MV-4-11 (cell line): Measurements from ENCODE around the gene METTL18.
"Not testable (repeated sequence)": the region's sequence is repeated elsewhere in the genome, so short reads cannot be mapped to it uniquely, and the experiment has no call there.

Source experiments
- DNase-seq: peaks from one replicate; lab custom pipeline; 2025; lab: John Stamatoyannopoulos, UW

METTL18 gene

DNA sequence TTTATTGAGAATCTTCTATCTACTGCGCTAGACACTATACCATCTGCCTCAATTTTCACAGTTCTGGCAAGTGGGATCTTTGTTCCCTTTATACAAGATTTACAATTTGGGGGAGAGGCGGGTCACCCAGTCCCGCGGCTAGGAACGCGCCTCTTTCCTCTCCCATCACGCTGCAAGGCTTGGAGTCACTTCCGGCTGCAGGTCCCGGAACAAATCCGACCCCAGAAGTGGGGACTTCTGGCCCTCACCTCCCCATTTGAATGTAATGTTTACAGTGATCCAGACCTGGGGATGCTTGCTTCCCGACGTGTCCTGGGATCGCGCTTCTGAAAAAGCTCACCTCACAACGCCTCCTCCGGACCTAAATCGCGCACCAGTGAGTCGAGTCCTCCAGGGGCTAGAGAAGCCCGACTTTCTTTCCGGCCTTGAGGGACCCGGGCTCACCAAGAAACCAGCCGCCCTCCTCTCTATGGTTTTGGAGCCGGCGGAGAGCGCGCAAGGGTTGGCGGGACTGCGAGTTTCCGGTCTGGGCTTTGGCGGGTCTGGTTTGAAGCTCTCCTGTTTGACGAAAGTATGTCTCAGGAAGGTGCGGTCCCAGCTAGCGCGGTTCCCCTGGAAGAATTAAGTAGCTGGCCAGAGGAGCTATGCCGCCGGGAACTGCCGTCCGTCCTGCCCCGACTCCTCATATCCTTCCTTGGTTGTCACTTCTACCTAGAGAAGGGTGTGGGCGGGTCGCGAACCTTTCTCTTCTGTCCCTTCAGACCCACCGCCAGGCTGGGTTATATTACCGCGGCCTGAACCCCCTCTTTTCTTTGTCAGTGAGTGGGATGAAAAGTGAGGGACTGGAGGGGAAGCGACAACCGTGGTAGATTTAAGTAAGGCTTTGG lies at the start of gene METTL18:
METTL18 (minus strand) TSS at position 378 of the 887 bp plus-strand sequence. CDS start 1,212 bp downstream, outside the sequence.
- peak; percentile 91 for DNase-seq

DNA sequence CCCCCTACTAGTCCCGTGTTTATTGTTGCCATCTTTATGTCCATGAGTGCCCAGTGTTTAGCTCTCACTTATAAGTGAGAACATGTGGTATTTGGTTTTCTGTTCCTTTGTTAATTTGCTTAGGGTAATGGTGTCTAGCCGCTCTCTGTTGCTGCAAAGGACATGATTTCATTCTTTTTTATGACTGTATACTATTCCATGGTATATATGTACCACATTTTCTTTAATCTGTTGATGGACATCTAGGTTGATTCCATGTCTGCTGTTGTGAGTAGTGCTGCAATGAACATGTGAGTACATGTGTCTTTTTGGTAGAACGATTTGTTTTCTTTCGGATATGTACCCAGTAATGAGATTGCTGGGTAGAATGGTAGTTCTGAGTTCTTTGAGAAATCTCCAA lies 44.2 kb upstream of the METTL18 start:
- DNase-seq: no peak

DNA sequence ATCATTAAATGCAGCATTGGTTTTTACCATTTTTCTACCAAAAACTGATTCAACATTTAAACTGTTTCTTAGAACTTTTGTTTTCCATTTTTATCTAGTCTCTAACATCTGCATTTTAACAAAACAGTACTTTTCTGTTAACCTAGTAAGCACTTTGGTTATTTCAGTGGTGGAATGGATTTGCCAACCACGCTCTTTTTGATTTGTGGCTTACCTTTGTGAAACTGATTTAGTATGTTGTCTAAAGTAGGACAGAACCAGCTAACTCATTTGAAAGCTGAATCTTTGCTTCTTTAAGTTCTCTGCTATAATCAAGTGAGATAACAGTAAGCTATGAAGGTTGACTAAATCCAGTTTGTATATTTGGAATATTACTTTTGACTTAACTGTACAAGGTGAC lies 41.5 kb upstream of the METTL18 start:
- DNase-seq: no peak

GRCh38 chr1:169835647-169836046 lies 40.9 kb upstream of the METTL18 start:
- no peak for DNase-seq

GRCh38 chr1:169834869-169835268 lies 40.2 kb upstream of the METTL18 start:
- DNase-seq: no peak

- no peak for DNase-seq
These were observed 38.6 kb upstream of the METTL18 start for GRCh38 chr1:169833179-169833901.

GRCh38 chr1:169829671-169830070 lies 35.0 kb upstream of the METTL18 start:
- DNase-seq: no peak

GRCh38 chr1:169824153-169824552 lies 29.4 kb upstream of the METTL18 start:
- no peak for DNase-seq

DNA sequence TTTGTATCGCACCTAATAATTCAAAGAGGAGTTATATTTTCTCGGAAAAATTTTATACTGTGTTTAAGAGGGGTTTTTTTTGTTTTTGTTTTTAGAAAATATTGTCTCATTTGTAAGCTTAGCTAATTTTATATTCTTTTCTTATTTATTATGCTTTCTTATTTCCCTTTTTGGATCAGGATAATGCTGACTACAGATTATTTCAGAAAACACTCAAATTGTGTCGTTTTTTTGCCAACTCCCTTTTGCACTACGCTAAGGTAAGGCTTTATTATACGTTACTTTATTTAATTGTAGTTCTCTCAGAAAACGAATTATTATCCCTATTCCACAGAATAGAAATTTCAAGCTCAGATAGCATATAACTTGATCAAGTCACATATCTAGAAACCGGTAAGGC lies 26.8 kb upstream of the METTL18 start:
- no peak for DNase-seq

DNA sequence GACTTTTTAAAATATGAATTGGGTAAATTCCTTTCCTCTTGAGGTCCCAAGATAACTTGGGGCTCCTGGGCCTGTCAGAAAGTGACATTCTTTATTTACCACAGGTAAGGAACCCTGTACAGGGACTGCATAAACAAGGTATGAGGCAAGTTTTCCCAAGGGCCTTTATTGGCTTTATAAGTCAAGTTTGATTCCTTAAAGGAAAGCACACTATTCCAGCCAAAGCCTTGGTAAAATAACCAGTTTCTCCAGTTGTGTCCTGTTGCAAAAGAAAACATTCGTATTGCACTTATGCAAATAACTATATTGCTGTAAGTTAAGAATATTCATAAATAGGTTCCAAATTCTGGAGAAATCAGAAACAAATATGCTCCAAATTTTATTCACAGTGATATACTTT lies 21.9 kb upstream of the METTL18 start:
- DNase-seq: no peak

DNA sequence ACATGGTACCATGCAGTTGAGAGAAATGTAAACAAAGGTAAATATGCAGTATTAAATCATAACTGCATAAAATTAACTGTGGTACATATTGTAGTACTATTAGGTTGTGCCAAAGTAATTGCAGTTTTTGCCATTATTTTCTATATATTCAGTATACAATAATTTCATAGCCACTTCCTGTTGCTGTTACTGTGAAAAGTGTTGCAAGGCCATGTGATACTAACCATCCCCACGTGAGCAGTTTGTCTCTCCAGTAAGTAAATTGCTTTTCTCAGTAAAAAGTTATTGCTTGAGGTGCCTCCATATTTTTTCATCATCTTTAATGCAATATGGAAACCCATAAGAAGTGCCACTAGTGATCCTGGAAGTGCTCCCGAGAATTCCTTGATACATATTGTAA lies 19.6 kb upstream of the METTL18 start:
- DNase-seq: no peak

DNA sequence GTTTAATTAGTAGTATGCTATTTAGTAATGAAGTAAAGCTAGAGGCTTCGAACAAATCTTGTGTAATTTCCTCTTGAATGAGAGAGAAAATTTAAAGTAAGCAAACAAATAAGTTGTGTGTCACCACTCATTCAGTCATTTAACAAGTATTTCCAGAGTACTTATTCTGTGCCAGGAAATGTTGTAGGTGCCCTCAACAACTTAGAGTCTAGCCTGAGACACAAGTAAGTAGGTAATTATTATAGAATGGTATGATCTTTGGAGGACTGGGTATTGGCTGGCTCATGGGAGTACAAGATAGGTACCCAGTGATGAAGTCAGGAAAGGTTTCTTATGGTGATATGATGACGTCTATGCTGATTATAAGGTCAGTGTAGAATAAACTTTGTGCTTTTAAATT lies 17.4 kb upstream of the METTL18 start:
- no peak for DNase-seq

GRCh38 chr1:169811418-169812035 lies 16.8 kb upstream of the METTL18 start:
- not testable (repeated sequence) for DNase-seq

- DNase-seq: no peak
These were observed 14.8 kb upstream of the METTL18 start for GRCh38 chr1:169809370-169810095.

DNA sequence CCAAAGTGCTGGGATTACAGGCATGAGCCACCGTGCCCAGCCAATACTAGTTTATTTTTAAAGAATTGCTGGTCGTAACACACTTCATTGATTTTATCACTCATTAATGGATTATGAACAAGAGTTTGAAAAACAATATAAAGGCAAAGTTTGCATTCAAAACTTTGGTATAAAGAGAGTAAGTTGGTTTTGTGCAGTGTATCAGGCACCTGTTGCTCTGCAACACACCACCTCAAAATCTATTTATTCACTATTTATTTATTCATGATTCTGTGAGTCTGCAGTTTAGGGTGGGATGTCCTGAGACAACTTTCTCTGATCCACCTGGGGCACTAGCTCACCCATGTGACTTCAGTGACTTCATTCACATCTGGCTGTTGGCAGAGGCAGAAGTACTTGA lies 10.2 kb upstream of the METTL18 start:
- no peak for DNase-seq

DNA sequence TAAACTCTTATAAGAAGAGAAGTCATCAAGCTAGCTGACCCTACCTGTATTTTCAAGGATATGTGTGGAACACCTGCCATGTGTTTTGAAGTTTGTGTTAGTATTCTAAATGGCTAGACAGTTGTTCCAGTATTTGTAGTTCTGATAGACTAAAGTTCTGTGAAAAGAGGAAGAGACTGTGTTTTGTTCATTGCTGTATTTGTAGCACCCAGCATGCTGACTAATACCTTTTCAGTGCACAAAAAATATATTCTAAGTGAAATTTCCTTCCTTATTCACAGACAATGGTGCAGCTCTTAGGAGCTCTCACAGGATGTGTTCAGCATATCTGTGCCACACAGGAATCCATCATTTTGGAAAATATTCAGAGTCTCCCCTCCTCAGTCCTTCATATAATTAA lies 8.2 kb upstream of the METTL18 start:
- peak; percentile 41 for DNase-seq

DNA sequence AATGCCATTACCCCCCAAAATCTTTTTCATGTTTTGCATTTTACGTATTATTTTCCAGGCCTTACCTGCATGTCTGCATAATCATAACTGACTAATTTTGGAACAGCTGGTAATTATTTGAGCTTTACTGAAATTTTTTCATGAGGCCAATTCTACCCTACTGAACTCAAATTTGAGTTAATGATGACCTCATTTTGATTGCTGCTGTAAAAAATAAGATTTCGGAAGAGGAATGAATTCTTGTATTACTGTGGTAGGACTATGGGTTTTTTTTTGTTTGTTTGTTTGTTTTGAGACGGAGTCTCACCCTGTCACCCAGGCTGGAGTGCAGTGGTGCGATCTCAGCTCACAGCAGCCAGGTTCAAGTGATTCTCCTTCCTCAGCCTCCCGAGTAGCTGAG lies 2.6 kb upstream of the METTL18 start:
- no peak for DNase-seq

DNA sequence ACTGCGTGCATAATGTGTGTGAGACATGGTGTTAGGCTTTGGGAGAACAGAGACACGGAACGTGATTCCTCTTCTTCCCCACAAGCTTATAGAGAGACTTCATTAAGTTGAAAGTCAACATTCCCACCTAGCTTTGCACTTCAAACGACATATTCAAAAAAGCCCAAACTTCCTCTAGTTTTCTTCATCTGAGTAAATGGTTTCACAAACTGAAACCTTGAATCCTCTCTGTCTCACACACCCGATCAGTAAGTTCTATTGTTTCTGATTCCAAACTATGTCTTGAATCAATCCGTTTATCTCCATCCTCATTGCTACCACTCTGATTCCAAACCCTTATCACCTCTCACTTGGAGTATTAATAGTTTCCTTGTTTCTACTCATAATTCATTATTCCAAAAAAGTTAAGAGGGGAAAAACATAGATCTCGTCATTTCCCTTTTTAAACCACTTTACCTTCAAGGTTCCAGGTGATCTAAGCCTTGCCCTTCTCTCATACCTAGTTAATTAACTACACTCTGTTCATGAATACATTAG lies 1.6 kb upstream of the METTL18 start:
- DNase-seq: no peak

DNA sequence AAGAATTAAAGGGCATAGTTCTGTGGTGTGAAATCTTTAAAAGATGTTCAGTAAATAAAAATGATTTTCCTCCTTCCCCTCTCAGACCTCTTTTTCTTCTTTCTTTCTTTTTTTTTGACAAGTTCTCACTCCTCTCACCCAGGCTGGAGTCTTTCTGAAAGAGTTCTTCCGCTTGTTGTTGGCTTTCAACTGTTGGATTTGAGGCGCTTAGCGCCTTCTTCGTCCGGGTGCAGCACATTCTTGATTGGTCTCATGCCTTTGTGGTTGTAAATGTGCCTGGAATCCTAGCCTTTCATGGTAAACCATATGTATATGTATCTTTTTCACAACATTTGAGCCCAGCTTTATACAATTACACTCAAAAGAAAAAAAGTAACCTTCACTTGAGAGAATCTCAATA lies 980 bp upstream of the METTL18 start:
- peak; percentile 35 for DNase-seq

GRCh38 chr1:169793730-169794129 lies 977 bp downstream of the METTL18 start:
- DNase-seq: no peak

GRCh38 chr1:169788402-169788801 lies 6.3 kb downstream of the METTL18 start:
- DNase-seq: no peak

- no peak for DNase-seq
These were observed 7.7 kb downstream of the METTL18 start for GRCh38 chr1:169786974-169787373.
